H1 (cell line): ENCODE results near the gene LRRC3B.

Experiments
- FOSL1 ChIP-seq: IDR thresholded peaks from 2 replicates; pipeline ENCODE4 v1.6.1; 2011; ENCODE audit warnings: mild to moderate bottlenecking, low read depth, low read length, moderate library complexity; ENCODE audit not compliant: insufficient read depth
- JUND ChIP-seq: IDR thresholded peaks from 2 replicates; pipeline ENCODE4 v1.6.1; 2011; ENCODE audit warnings: mild to moderate bottlenecking, improper control_type of control experiment, low read length
- TAF1 ChIP-seq: IDR thresholded peaks from 2 replicates; pipeline ENCODE4 v1.6.1; 2011; ENCODE audit warnings: mild to moderate bottlenecking, low read depth, low read length

GRCh38 chr3:26648461-26648860 is 25.9 kb downstream of the LRRC3B start:
- TF ChIP-seq FOSL1 = no peak
- TF ChIP-seq TAF1 = no peak
- TF ChIP-seq JUND = no peak
